GM12878 (cell line): ENCODE data around the gene VEPH1. TPM values are rescaled to one million over a fixed set of nuclear protein-coding genes. Genes with fewer than 3 reads are reported as not detected.

Experiments
- ATAC-seq: fragments of 200-7000 bp; cut with Tn5 transposase; 3 replicates; pipeline ENCODE4 v1.9.1; 2020; ENCODE audit warnings: mild to moderate bottlenecking, moderate library complexity
- BruUV-seq: library from RNA; stranded (reverse); fragments of 400-500 nt; replicated peaks from 2 replicates; lab custom pipeline; 2021; lab: Mats Ljungman, UMichigan
- CTCF ChIA-PET: fragments of 300-600 bp; sonication (Branson Sonifier 250); formaldehyde crosslinking; extraction: SDS; loops from one replicate; lab custom pipeline; 2021; ENCODE audit warnings: inconsistent platforms; lab: Yijun Ruan, JAX
- POLR2A ChIA-PET: fragments of 350-600 bp; formaldehyde crosslinking; extraction: SDS; loops from one replicate; lab custom pipeline; 2021; ENCODE audit warnings: inconsistent platforms; lab: Charles Lee
- RAD21 ChIA-PET: fragments of 300-600 bp; sonication (Branson Sonifier 250); formaldehyde crosslinking; loops from one replicate; lab custom pipeline; 2023; ENCODE audit warnings: antibody characterized with exemption; ENCODE audit not compliant: unreplicated experiment; lab: Charles Lee
- SMC1A ChIA-PET: fragments of 300-600 bp; sonication (Branson Sonifier 250); formaldehyde crosslinking; loops from one replicate; lab custom pipeline; 2023; ENCODE audit not compliant: unreplicated experiment, uncharacterized antibody; lab: Charles Lee
- DNase-seq: peaks from one replicate; pipeline ENCODE4 v3.0.0-alpha.2; 2011; ENCODE audit warnings: low read depth, low spot score
- FAIRE-seq: peaks from 3 replicates; lab custom pipeline; 2011; peaks lifted over from hg19 to GRCh38; lab: Jason Lieb, UNC
- H2AFZ ChIP-seq: 2 replicates; pipeline ENCODE4 v1.6.0; 2011; ENCODE audit warnings: low read depth, low read length, control low read depth; ENCODE audit not compliant: control insufficient read depth
- H3K27ac ChIP-seq: 2 replicates; pipeline ENCODE4 v1.5.1; 2011; ENCODE audit warnings: control low read depth; ENCODE audit not compliant: control insufficient read depth, insufficient read depth
- H3K27me3 ChIP-seq, 2 experiments: replicated peaks in 1 of 2; 2 replicates each; pipeline versions ENCODE4 v1.6.0 to v1.6.1; 2011; ENCODE audit warnings: low read length in 1 of 2; ENCODE audit not compliant: control insufficient read depth in 2 of 2, insufficient read depth in 2 of 2
- H3K36me3 ChIP-seq, 2 experiments: 2 replicates each; pipeline ENCODE4 v1.5.1; 2011; ENCODE audit warnings: low read length in 1 of 2; ENCODE audit not compliant: control insufficient read depth in 2 of 2, insufficient read depth in 2 of 2
- H3K4me1 ChIP-seq: 2 replicates; pipeline ENCODE4 v1.6.1; 2011; ENCODE audit warnings: mild to moderate bottlenecking, low read length, moderate library complexity, mixed read lengths; ENCODE audit not compliant: control insufficient read depth, insufficient read depth
- H3K4me2 ChIP-seq: 2 replicates; pipeline ENCODE4 v1.6.0; 2011; ENCODE audit warnings: control low read depth; ENCODE audit not compliant: control insufficient read depth, insufficient read depth
- H3K4me3 ChIP-seq: fragments of 200-600 bp; sonication (generic); 2 replicates; pipeline ENCODE4 v1.5.1; 2016
- H3K79me2 ChIP-seq: 2 replicates; pipeline ENCODE4 v1.6.0; 2011; ENCODE audit warnings: low read length; ENCODE audit not compliant: control insufficient read depth, insufficient read depth
- H3K9ac ChIP-seq: 2 replicates; pipeline ENCODE4 v1.8.0; 2011; ENCODE audit warnings: low read length, control low read depth, mixed read lengths; ENCODE audit not compliant: control insufficient read depth, insufficient read depth
- H3K9me3 ChIP-seq: replicated peaks from 3 replicates; pipeline ENCODE4 v1.5.1; 2011; ENCODE audit warnings: mild to moderate bottlenecking, low read length; ENCODE audit not compliant: control insufficient read depth, insufficient read depth
- H4K20me1 ChIP-seq: 2 replicates; pipeline ENCODE4 v1.6.0; 2011; ENCODE audit not compliant: control insufficient read depth, insufficient read depth
- FOXM1 ChIP-seq: IDR thresholded peaks from 2 replicates; pipeline ENCODE4 v1.6.1; 2012; ENCODE audit warnings: low read depth, mild to moderate bottlenecking, inconsistent platforms, low read length, moderate library complexity
- HDAC6 ChIP-seq: fragments of 200-600 bp; sonication (generic); IDR thresholded peaks from one replicate; pipeline ENCODE4 v1.8.0; 2017; ENCODE audit warnings: antibody characterized with exemption; ENCODE audit not compliant: unreplicated experiment
- KLF5 ChIP-seq: fragments of 450-650 bp; IDR thresholded peaks from 2 replicates; pipeline ENCODE4 v1.6.1; 2014; ENCODE audit warnings: mild to moderate bottlenecking; ENCODE audit not compliant: partially characterized antibody
- NFYA ChIP-seq: IDR thresholded peaks from 2 replicates; pipeline ENCODE4 v1.6.1; 2011; ENCODE audit warnings: low read depth, mild to moderate bottlenecking, low read length, improper control_type of control experiment, borderline replicate concordance
- POU2F2 ChIP-seq: IDR thresholded peaks from 3 replicates; pipeline ENCODE4 v1.6.1; 2011; ENCODE audit warnings: low read depth, mild to moderate bottlenecking, low read length, borderline replicate concordance
- SMAD5 ChIP-seq: IDR thresholded peaks from 2 replicates; pipeline ENCODE4 v1.6.1; 2016; ENCODE audit warnings: antibody characterized with exemption, low read depth
- TCF3 ChIP-seq: IDR thresholded peaks from 2 replicates; pipeline ENCODE4 v1.6.1; 2012; ENCODE audit warnings: low read depth, mild to moderate bottlenecking, low read length, borderline replicate concordance; ENCODE audit not compliant: insufficient read depth
- WGBS: methylation state at CpG from one replicate; pipeline ENCODE4 v1.1.6; 2016; ENCODE audit warnings: low lambda C conversion rate; ENCODE audit not compliant: insufficient replicate concordance, insufficient coverage; ENCODE audit errors: missing lambda C conversion rate; 5-methylcytosine and 5-hydroxymethylcytosine counted together
- in situ Hi-C: fragments of 300-500 bp; cut with MboI; formaldehyde crosslinking; loops from 9 replicates; pipeline ENCODE4 v1.14.3; 2018; ENCODE audit warnings: mixed read lengths
- intact Hi-C: fragments of 100-400 bp; cut with micrococcal nuclease; formaldehyde crosslinking; loops from one replicate; pipeline ENCODE4 v1.14.2; 2022; ENCODE audit not compliant: unreplicated experiment
- polyA plus RNA-seq, 11 experiments: library from polyadenylated mRNA; depleted of rRNA in 4 of 11; unstranded in 6 of 11; stranded (reverse) in 5 of 11; fragments of >200 nt; fragmentation: Nextera tagmentation in 4 of 11; fragmentation: Illumina TruSeq in 1 of 11; extraction: Ambion mirVana in 4 of 11; extraction: Trizol in 1 of 11; gene quantifications; 1 replicate in 1 of 11; 2 replicates in 10 of 11; pipeline versions ENCODE4 v1.2.1 to v1.2.3, GENCODE V29; 2011 to 2016; ENCODE audit warnings: inconsistent platforms in 2 of 11, missing spikeins in 2 of 11, low read depth in 1 of 11
- total RNA-seq, 4 experiments: library from RNA; depleted of rRNA in 3 of 4; stranded (reverse); fragments of >200 nt in 3 of 4; fragmentation: Illumina TruSeq in 1 of 4; extraction: Trizol in 1 of 4; gene quantifications; 2 replicates each; pipeline versions ENCODE4 v1.2.1 to v1.2.3, GENCODE V29; 2013 to 2021
- TF ChIP-seq, protein P1 (sequence below): fragments of 450-650 bp; IDR thresholded peaks from 2 replicates; pipeline ENCODE4 v1.6.1; 2017; ENCODE audit warnings: antibody characterized with exemption, mild to moderate bottlenecking, moderate library complexity
- TF ChIP-seq, protein P2 (sequence below): IDR thresholded peaks from 2 replicates; pipeline ENCODE4 v1.6.1; 2012; ENCODE audit warnings: low read depth, low read length, improper control_type of control experiment
- TF ChIP-seq, protein P3 (sequence below): fragments of 450-650 bp; IDR thresholded peaks from 2 replicates; pipeline ENCODE4 v1.6.1; 2018; ENCODE audit warnings: mild to moderate bottlenecking, low read depth, moderate library complexity; ENCODE audit not compliant: partially characterized antibody

Gene VEPH1
- total and polyA plus RNA-seq, 10 of the 15 experiments (the other 5 are each of a cell fraction or from before 2014, with no cell fraction given): 0.04 to 0.26 (median 0.17) TPM; not detected in 7

DNA sequence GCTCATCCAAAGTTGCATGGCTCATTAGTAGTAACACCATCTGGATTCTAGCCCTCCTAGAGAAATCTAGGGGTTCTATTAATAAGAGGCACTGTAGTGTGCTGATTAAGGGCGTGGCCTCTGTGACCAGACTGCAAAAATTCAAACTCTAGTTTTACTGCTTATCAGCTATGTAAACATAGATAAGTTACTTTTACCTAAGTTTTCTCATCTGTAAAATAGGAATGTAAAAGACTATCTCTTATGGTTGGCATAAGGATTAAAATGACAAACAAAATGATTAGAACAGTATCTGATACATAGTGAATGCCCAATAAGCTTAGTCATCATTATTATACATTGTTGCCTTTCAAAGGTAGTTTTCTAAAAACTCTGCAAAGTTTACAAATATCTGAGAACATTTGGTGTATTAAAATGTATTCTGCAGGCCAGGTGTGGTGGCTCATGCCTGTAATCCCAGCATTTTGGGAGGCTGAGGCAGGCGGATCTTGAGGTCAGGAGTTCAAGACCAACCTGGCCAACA lies 62.1 kb downstream of the VEPH1 start:
- WGBS: 0% methylated on average over 2 of the region's 2 CpGs
- CTCF ChIA-PET: no interaction called here
- no peaks in the 10 kb centered on the region for H3K79me2 ChIP-seq
- no peak for ATAC-seq
- intact Hi-C loops: no loop called here
- no peak overlapping the region for H3K4me2 ChIP-seq
- no peaks in the 10 kb centered on the region for H3K36me3 ChIP-seq
- no peak overlapping the region for H3K9ac ChIP-seq
- BruUV-seq: no TSS peak
- POLR2A ChIA-PET: no interaction called here
- no peak for FAIRE-seq
- SMC1A ChIA-PET: no interaction called here
- no peaks in the 10 kb centered on the region for H4K20me1 ChIP-seq
- no peak for DNase-seq
- no peak overlapping the region for H2AFZ ChIP-seq
- H3K4me1 ChIP-seq: no peaks in the 10 kb centered on the region
- in situ Hi-C loops: no loop called here
- RAD21 ChIA-PET: no interaction called here
- no peaks in the 10 kb centered on the region for H3K9me3 ChIP-seq
- no peak overlapping the region for H3K27ac ChIP-seq
- H3K4me3 ChIP-seq: no peak overlapping the region
- peaks cover 3 to 10% of the 10 kb centered on the region in 2 experiments; a peak in 3 of 4 replicates for H3K27me3 ChIP-seq
- TF ChIP-seq POU2F2: no peak
- no peak for TF ChIP-seq TCF3
- no peak for TF ChIP-seq FOXM1

DNA sequence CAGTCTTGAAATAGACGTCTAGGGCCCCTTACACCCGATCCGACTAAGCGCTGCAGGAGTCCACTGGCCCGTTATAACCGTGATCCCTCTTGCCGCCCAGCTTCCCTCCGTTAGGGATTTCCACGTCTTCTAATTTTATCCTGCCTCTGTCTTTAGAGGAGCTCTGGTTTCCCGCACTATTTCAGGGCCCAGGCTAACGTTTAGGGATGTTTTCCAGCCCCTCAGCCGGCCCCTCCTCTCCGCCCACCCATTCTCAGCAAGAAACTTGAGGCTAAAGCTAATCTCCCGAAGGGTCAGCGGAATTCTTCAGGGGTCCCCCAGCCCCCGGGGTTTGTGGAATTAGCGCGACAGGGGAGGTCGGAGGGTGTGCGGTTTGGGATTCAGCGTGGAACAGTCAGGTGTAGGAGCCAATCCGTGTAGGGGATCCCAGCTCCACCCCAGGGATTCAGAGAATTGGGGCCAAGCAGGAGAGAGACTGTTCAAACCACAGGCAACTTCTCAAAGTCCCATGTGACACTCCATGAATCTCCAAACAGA lies 65.0 kb downstream of the VEPH1 start:
- no TSS peak for BruUV-seq
- H3K4me3 ChIP-seq: no peak overlapping the region
- ChIA-PET CTCF (no interaction called here), RAD21 (no interaction called here), POLR2A (no interaction called here), SMC1A (no interaction called here)
- FAIRE-seq (no peak), DNase-seq (no peak), ATAC-seq (no peak)
- H3K79me2 ChIP-seq: no peaks in the 10 kb centered on the region
- H3K4me2 ChIP-seq: no peak overlapping the region
- no peaks in the 10 kb centered on the region for H3K36me3 ChIP-seq
- H3K9ac ChIP-seq: no peak overlapping the region
- no peaks in the 10 kb centered on the region for H4K20me1 ChIP-seq
- H3K4me1 ChIP-seq: no peaks in the 10 kb centered on the region
- 15% methylated on average over 22 of the region's 22 CpGs for WGBS
- H3K9me3 ChIP-seq: no peaks in the 10 kb centered on the region
- in situ Hi-C loops: no loop called here
- H3K27me3 ChIP-seq: peaks cover 4 to 10% of the 10 kb centered on the region in 2 experiments; a peak in 3 of 4 replicates
- H2AFZ ChIP-seq: no peak overlapping the region
- intact Hi-C loops: no loop called here
- no peak overlapping the region for H3K27ac ChIP-seq
- TF ChIP-seq, protein P1, sequence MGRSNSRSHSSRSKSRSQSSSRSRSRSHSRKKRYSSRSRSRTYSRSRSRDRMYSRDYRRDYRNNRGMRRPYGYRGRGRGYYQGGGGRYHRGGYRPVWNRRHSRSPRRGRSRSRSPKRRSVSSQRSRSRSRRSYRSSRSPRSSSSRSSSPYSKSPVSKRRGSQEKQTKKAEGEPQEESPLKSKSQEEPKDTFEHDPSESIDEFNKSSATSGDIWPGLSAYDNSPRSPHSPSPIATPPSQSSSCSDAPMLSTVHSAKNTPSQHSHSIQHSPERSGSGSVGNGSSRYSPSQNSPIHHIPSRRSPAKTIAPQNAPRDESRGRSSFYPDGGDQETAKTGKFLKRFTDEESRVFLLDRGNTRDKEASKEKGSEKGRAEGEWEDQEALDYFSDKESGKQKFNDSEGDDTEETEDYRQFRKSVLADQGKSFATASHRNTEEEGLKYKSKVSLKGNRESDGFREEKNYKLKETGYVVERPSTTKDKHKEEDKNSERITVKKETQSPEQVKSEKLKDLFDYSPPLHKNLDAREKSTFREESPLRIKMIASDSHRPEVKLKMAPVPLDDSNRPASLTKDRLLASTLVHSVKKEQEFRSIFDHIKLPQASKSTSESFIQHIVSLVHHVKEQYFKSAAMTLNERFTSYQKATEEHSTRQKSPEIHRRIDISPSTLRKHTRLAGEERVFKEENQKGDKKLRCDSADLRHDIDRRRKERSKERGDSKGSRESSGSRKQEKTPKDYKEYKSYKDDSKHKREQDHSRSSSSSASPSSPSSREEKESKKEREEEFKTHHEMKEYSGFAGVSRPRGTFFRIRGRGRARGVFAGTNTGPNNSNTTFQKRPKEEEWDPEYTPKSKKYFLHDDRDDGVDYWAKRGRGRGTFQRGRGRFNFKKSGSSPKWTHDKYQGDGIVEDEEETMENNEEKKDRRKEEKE: no peak
- TF ChIP-seq KLF5: no peak
- no peak for TF ChIP-seq HDAC6
- TF ChIP-seq, protein P2, sequence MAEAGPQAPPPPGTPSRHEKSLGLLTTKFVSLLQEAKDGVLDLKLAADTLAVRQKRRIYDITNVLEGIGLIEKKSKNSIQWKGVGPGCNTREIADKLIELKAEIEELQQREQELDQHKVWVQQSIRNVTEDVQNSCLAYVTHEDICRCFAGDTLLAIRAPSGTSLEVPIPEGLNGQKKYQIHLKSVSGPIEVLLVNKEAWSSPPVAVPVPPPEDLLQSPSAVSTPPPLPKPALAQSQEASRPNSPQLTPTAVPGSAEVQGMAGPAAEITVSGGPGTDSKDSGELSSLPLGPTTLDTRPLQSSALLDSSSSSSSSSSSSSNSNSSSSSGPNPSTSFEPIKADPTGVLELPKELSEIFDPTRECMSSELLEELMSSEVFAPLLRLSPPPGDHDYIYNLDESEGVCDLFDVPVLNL: no peak
- TF ChIP-seq, protein P3, sequence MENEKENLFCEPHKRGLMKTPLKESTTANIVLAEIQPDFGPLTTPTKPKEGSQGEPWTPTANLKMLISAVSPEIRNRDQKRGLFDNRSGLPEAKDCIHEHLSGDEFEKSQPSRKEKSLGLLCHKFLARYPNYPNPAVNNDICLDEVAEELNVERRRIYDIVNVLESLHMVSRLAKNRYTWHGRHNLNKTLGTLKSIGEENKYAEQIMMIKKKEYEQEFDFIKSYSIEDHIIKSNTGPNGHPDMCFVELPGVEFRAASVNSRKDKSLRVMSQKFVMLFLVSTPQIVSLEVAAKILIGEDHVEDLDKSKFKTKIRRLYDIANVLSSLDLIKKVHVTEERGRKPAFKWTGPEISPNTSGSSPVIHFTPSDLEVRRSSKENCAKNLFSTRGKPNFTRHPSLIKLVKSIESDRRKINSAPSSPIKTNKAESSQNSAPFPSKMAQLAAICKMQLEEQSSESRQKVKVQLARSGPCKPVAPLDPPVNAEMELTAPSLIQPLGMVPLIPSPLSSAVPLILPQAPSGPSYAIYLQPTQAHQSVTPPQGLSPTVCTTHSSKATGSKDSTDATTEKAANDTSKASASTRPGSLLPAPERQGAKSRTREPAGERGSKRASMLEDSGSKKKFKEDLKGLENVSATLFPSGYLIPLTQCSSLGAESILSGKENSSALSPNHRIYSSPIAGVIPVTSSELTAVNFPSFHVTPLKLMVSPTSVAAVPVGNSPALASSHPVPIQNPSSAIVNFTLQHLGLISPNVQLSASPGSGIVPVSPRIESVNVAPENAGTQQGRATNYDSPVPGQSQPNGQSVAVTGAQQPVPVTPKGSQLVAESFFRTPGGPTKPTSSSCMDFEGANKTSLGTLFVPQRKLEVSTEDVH: no peak
- TF ChIP-seq NFYA: no peak
- no peak for TF ChIP-seq SMAD5
